GM19463 (cell line): ENCODE measurements around the gene MAT2B.

Experiments
- ATAC-seq: cut with Tn5 transposase; IDR thresholded peaks from one replicate; pipeline ENCODE4 v1.9.1; 2021; ENCODE audit warnings: mild to moderate bottlenecking, moderate library complexity; ENCODE audit not compliant: unreplicated experiment

Gene MAT2B

GRCh38 chr5:163505368-163506094 lies at the start of gene MAT2B:
TSS of gene MAT2B (plus strand) at chr5:163505619. CDS start at chr5:163505687, 68 bp downstream.
- ATAC-seq = peak; percentile 82

- no peak for ATAC-seq
Observed at GRCh38 chr5:163456029-163456589, 49.3 kb upstream of the MAT2B start.

- ATAC-seq = no peak
Observed at GRCh38 chr5:163456840-163457239, 48.6 kb upstream of the MAT2B start.

GRCh38 chr5:163458778-163459385 lies 46.5 kb upstream of the MAT2B start:
- ATAC-seq = no peak

- peak; percentile 2 for ATAC-seq
Observed at GRCh38 chr5:163459462-163459818, 46.0 kb upstream of the MAT2B start.

GRCh38 chr5:163459819-163460561 lies 45.4 kb upstream of the MAT2B start, which contains the start of gene NUDCD2:
TSS of gene NUDCD2 (minus strand) at chr5:163460102. CDS start at chr5:163460050, 52 bp downstream.
- peak; percentile 77 for ATAC-seq

- ATAC-seq = no peak
Observed at GRCh38 chr5:163460562-163461171, 44.8 kb upstream of the MAT2B start, which contains the start of gene HMMR. TSS of gene HMMR (plus strand) at chr5:163460632. CDS start at chr5:163460693, 61 bp downstream.

GRCh38 chr5:163463063-163463435 lies 42.4 kb upstream of the MAT2B start:
- ATAC-seq = no peak

- no peak for ATAC-seq
Observed at GRCh38 chr5:163467682-163468081, 37.7 kb upstream of the MAT2B start.

GRCh38 chr5:163473635-163474243 lies 31.7 kb upstream of the MAT2B start:
- peak; percentile 85 for ATAC-seq

- ATAC-seq = no peak
Observed at GRCh38 chr5:163475411-163475810, 30.0 kb upstream of the MAT2B start.

- ATAC-seq = no peak
Observed at GRCh38 chr5:163478126-163478981, 27.1 kb upstream of the MAT2B start.

- ATAC-seq = no peak
Observed at GRCh38 chr5:163478982-163479271, 26.5 kb upstream of the MAT2B start.

GRCh38 chr5:163489055-163489744 lies 16.2 kb upstream of the MAT2B start:
- no peak for ATAC-seq

GRCh38 chr5:163489745-163490075 lies 15.7 kb upstream of the MAT2B start:
- ATAC-seq = peak; percentile 33

GRCh38 chr5:163496286-163496685 lies 9.1 kb upstream of the MAT2B start:
- ATAC-seq = no peak

GRCh38 chr5:163497315-163497714 lies 8.1 kb upstream of the MAT2B start:
- no peak for ATAC-seq

GRCh38 chr5:163498886-163499285 lies 6.5 kb upstream of the MAT2B start:
- no peak for ATAC-seq

GRCh38 chr5:163502521-163502920 lies 2.9 kb upstream of the MAT2B start:
- no peak for ATAC-seq
